HepG2 (cell line): Measurements from ENCODE around the gene FHIT. TPM values are rescaled to one million over a fixed set of nuclear protein-coding genes. Genes with fewer than 3 reads are reported as not detected.

Source experiments
- ATAC-seq: fragments of 200-7000 bp; cut with Tn5 transposase; 3 replicates; pipeline ENCODE4 v1.9.1; 2020; ENCODE audit warnings: mild to moderate bottlenecking, moderate library complexity
- BruUV-seq: library from RNA; stranded (reverse); fragments of 400-500 nt; replicated peaks from 2 replicates; lab custom pipeline; 2021; lab: Mats Ljungman, UMichigan
- CTCF ChIA-PET: fragments of 300-600 bp; formaldehyde crosslinking; extraction: SDS; loops from one replicate; lab custom pipeline; 2021; ENCODE audit warnings: low total read pairs, inconsistent platforms, low intra/inter-chr PET ratio; lab: Yijun Ruan, JAX
- POLR2A ChIA-PET: fragments of 350-600 bp; sonication (Branson Sonifier 250); formaldehyde crosslinking; loops from one replicate; lab custom pipeline; 2020; ENCODE audit warnings: antibody characterized with exemption, inconsistent platforms; lab: Yijun Ruan, JAX
- DNase-seq: peaks from one replicate; pipeline ENCODE4 v3.0.0-alpha.2; 2015; ENCODE audit warnings: low spot score
- FAIRE-seq: peaks from 3 replicates; lab custom pipeline; 2011; peaks lifted over from hg19 to GRCh38; lab: Jason Lieb, UNC
- H2AFZ ChIP-seq: one replicate; pipeline ENCODE4 v1.6.1; 2011; ENCODE audit warnings: low read length, inconsistent platforms
- H3K27ac ChIP-seq: fragments of 300-600 bp; 3 replicates; pipeline ENCODE4 v1.8.0; 2011; ENCODE audit warnings: mixed run types, mild to moderate bottlenecking, mixed read lengths, low read length, inconsistent platforms; ENCODE audit not compliant: insufficient read depth; ENCODE audit errors: extremely low read length
- H3K27me3 ChIP-seq, 2 experiments: fragments of 200-600 bp in 1 of 2; 2 replicates in 1 of 2; 3 replicates in 1 of 2; pipeline versions ENCODE4 v1.6.0 to v1.8.0; 2011; ENCODE audit warnings: low read length in 2 of 2, mild to moderate bottlenecking in 2 of 2, moderate library complexity in 2 of 2, inconsistent platforms in 1 of 2; ENCODE audit not compliant: insufficient read depth in 2 of 2, control insufficient read depth in 1 of 2
- H3K36me3 ChIP-seq, 2 experiments: fragments of 200-600 bp in 1 of 2; replicated peaks in 1 of 2; 2 replicates in 1 of 2; 3 replicates in 1 of 2; pipeline versions ENCODE4 v1.5.1 to v1.8.0; 2011; ENCODE audit warnings: low read length in 2 of 2, inconsistent platforms in 1 of 2; ENCODE audit not compliant: insufficient read depth in 2 of 2, control insufficient read depth in 1 of 2
- H3K4me1 ChIP-seq: 2 replicates; pipeline ENCODE4 v1.5.1; 2012; ENCODE audit warnings: low read length, inconsistent platforms; ENCODE audit not compliant: insufficient read depth
- H3K4me2 ChIP-seq: 2 replicates; pipeline ENCODE4 v1.6.0; 2011; ENCODE audit warnings: low read depth, low read length, inconsistent platforms
- H3K4me3 ChIP-seq, 3 experiments: fragments of 200-600 bp in 1 of 3; sonication (generic), shearing (Covaris generic) in 1 of 3; replicated peaks in 1 of 3; 2 replicates each; pipeline ENCODE4 v1.5.1; 2011 to 2016; ENCODE audit warnings: low read length in 3 of 3, inconsistent platforms in 2 of 3, low read depth in 2 of 3, mild to moderate bottlenecking in 2 of 3, control low read depth in 1 of 3, mixed read lengths in 1 of 3; ENCODE audit not compliant: insufficient read depth in 1 of 3
- H3K79me2 ChIP-seq: one replicate; pipeline ENCODE4 v1.6.1; 2011; ENCODE audit warnings: low read length, inconsistent platforms; ENCODE audit not compliant: insufficient read depth
- H3K9ac ChIP-seq: 2 replicates; pipeline ENCODE4 v1.6.0; 2011; ENCODE audit warnings: mild to moderate bottlenecking, low read depth, low read length, inconsistent platforms; ENCODE audit not compliant: insufficient read depth
- H3K9me3 ChIP-seq: 2 replicates; pipeline ENCODE4 v1.5.1; 2012; ENCODE audit warnings: mild to moderate bottlenecking, low read length
- H4K20me1 ChIP-seq: 2 replicates; pipeline ENCODE4 v1.6.0; 2011; ENCODE audit warnings: inconsistent platforms, mild to moderate bottlenecking, low read length, moderate library complexity; ENCODE audit not compliant: insufficient read depth
- ERF ChIP-seq: IDR thresholded peaks from 2 replicates; pipeline ENCODE4 v1.6.1; 2018; ENCODE audit warnings: missing biosample characterization, missing genetic modification reagents
- ETV6 ChIP-seq: sonication (generic); formaldehyde crosslinking; conservative IDR thresholded peaks from 2 replicates; pipeline ENCODE4 v1.4.0; 2020; ENCODE audit warnings: missing genetic modification reagents
- FOXM1 ChIP-seq: sonication (generic); formaldehyde crosslinking; IDR thresholded peaks from 2 replicates; pipeline ENCODE4 v1.5.0; 2020; ENCODE audit warnings: missing genetic modification reagents
- SKI ChIP-seq: fragments of 450-650 bp; IDR thresholded peaks from one replicate; pipeline ENCODE4 v1.6.1; 2018; ENCODE audit warnings: mild to moderate bottlenecking; ENCODE audit not compliant: partially characterized antibody
- TBX3 ChIP-seq: fragments of 450-650 bp; IDR thresholded peaks from 2 replicates; pipeline ENCODE4 v1.6.1; 2017; ENCODE audit warnings: antibody characterized with exemption, mild to moderate bottlenecking, inconsistent platforms, borderline replicate concordance
- ZBTB4 ChIP-seq: sonication (generic); formaldehyde crosslinking; IDR thresholded peaks from 2 replicates; pipeline ENCODE4 v1.4.0; 2020; ENCODE audit warnings: missing genetic modification reagents, mild to moderate bottlenecking, borderline replicate concordance
- ZFX ChIP-seq: sonication (generic); formaldehyde crosslinking; IDR thresholded peaks from 2 replicates; pipeline ENCODE4 v1.4.0; 2020; ENCODE audit warnings: mild to moderate bottlenecking, low read depth, missing genetic modification reagents, moderate library complexity
- ZNF260 ChIP-seq: sonication (generic); formaldehyde crosslinking; IDR thresholded peaks from 2 replicates; pipeline ENCODE4 v1.4.0; 2020; ENCODE audit warnings: missing genetic modification reagents, low read depth, mild to moderate bottlenecking, borderline replicate concordance
- ZNF292 ChIP-seq: sonication (generic); formaldehyde crosslinking; IDR thresholded peaks from 2 replicates; pipeline ENCODE4 v1.8.1; 2022; ENCODE audit warnings: mild to moderate bottlenecking, low read depth, missing genetic modification reagents, borderline replicate concordance
- ZNF331 ChIP-seq: sonication (generic); formaldehyde crosslinking; IDR thresholded peaks from 2 replicates; pipeline ENCODE4 v1.4.0; 2020; ENCODE audit warnings: missing genetic modification reagents
- ZNF83 ChIP-seq: sonication (generic); formaldehyde crosslinking; IDR thresholded peaks from 2 replicates; pipeline ENCODE4 v1.4.0; 2020; ENCODE audit warnings: missing genetic modification reagents, mild to moderate bottlenecking, borderline replicate concordance
- ZNF879 ChIP-seq: sonication (generic); formaldehyde crosslinking; IDR thresholded peaks from 2 replicates; pipeline ENCODE4 v1.8.1; 2023; ENCODE audit warnings: missing genetic modification reagents
- WGBS: methylation state at CpG from one replicate; pipeline ENCODE4 v1.1.6; 2017; ENCODE audit warnings: low lambda C conversion rate; 5-methylcytosine and 5-hydroxymethylcytosine counted together
- in situ Hi-C: cut with HindIII; loops from 2 replicates; pipeline ENCODE4 v1.10.0; 2017; ENCODE audit warnings: low pct_unique_long_range_greater_than_20kb; ENCODE audit not compliant: extremely low pct_ligation_motif_present
- intact Hi-C: fragments of 100-400 bp; cut with micrococcal nuclease; formaldehyde crosslinking; loops from one replicate; pipeline ENCODE4 v1.10.0; 2022; ENCODE audit not compliant: unreplicated experiment
- polyA plus RNA-seq, 8 experiments: library from polyadenylated mRNA; depleted of rRNA in 3 of 8; stranded (reverse) in 7 of 8; unstranded in 1 of 8; fragments of >200 nt; fragmentation: Illumina TruSeq in 4 of 8; extraction: Trizol in 4 of 8; gene quantifications; 2 replicates each; pipeline versions ENCODE4 v1.2.1 to v1.2.3, GENCODE V29; 2011 to 2016; ENCODE audit warnings: low read depth in 4 of 8, missing spikeins in 1 of 8, mixed read lengths in 1 of 8; ENCODE audit not compliant: insufficient read depth in 1 of 8
- total RNA-seq, 5 experiments: library from RNA; depleted of rRNA; stranded (reverse); fragments of >200 nt; fragmentation: Illumina TruSeq; extraction: Trizol; gene quantifications; 2 replicates each; pipeline ENCODE4 v1.2.3, GENCODE V29; 2016; ENCODE audit warnings: low read depth in 1 of 5

FHIT gene
- total and polyA plus RNA-seq, 2 of the 13 experiments (the other 11 are each of a cell fraction or from before 2014, with no cell fraction given): 4.0 to 4.6 TPM

DNA sequence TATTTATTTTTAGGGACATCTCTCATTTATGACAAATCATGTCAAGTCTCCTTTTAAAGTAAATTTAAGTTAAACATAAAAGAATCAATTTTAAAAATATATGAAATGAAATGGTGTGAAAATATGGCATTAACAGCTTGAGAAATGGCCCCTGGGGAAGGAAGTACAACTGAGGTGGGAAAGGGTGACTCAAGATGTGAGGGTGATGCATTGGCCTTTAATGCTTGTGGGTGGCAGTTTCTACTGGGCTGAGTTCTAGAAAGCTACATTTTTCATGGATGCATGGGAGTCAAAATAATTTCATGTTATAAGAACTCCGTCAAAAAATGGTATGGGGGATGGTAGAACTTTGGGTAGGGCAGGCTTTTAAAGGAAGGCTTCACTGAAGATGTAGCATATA, 1492.6 kb downstream of the FHIT start:
- in situ Hi-C loops: no loop called here
- Histone ChIP-seq H3K9me3 (no peaks in the 10 kb centered on the region), H3K79me2 (no peaks in the 10 kb centered on the region), H3K27ac (no peak overlapping the region), H3K9ac (no peak overlapping the region), H3K36me3 (no peaks in the 10 kb centered on the region), H3K4me2 (no peak overlapping the region), H2AFZ (no peak overlapping the region), H3K27me3 (no peaks in the 10 kb centered on the region), H3K4me3 (no peak overlapping the region), H3K4me1 (peaks cover 14% of the 10 kb centered on the region), H4K20me1 (no peaks in the 10 kb centered on the region)
- FAIRE-seq (no peak), ATAC-seq (no peak), DNase-seq (no peak)
- ChIA-PET CTCF (no interaction called here), POLR2A (no interaction called here)
- intact Hi-C loops: no loop called here
- BruUV-seq: no TSS peak
- 29% methylated on average over 1 of the region's 1 CpG for WGBS
- TF ChIP-seq ZNF260 (CRISPR knock-in tag): no peak
- TF ChIP-seq ZNF83 (CRISPR knock-in tag): no peak
- TF ChIP-seq ZBTB4 (CRISPR knock-in tag): no peak
- no peak for TF ChIP-seq FOXM1 (CRISPR knock-in tag)
- no peak for TF ChIP-seq ZNF879 (CRISPR knock-in tag)
- no peak for TF ChIP-seq ZFX (CRISPR knock-in tag)
- TF ChIP-seq SKI: no peak
- no peak for TF ChIP-seq ERF (CRISPR knock-in tag)
- TF ChIP-seq ETV6 (CRISPR knock-in tag): no peak
- no peak for TF ChIP-seq ZNF331 (CRISPR knock-in tag)
- TF ChIP-seq TBX3: no peak
- no peak for TF ChIP-seq ZNF292 (CRISPR knock-in tag)
